Gastroesophageal sphincter (tissue), 4 donors: ENCODE results near the gene RASIP1. TPM values are rescaled to one million over a fixed set of nuclear protein-coding genes. Genes with fewer than 3 reads are reported as not detected.
A peak's percentile ranks its signal among the peaks of the same experiment; 100 is the strongest.

Experiments
- ATAC-seq: fragments of 150-250 bp; one replicate; pipeline ENCODE4 v1.9.1; 2016; ENCODE audit warnings: mild to moderate bottlenecking, moderate library complexity
- H3K27ac ChIP-seq, 4 donors: fragments of 200-600 bp; sonication (generic) in 3 of 4; 1 replicate in 3 of 4; 2 replicates in 1 of 4; pipeline ENCODE4 v1.5.1; 2016 to 2019
- H3K27me3 ChIP-seq: fragments of 200-600 bp; sonication (generic); one replicate; pipeline ENCODE4 v1.5.1; 2019
- H3K36me3 ChIP-seq, 2 donors: fragments of 200-600 bp; sonication (generic); one replicate each; pipeline ENCODE4 v1.5.1; 2019; ENCODE audit warnings: control low read depth in 1 of 2
- H3K4me1 ChIP-seq, 3 donors: fragments of 200-600 bp; sonication (generic); 1 replicate in 2 of 3; 2 replicates in 1 of 3; pipeline ENCODE4 v1.5.1; 2016 to 2019; ENCODE audit warnings: control low read depth in 2 of 3
- H3K4me3 ChIP-seq, 2 donors: fragments of 200-600 bp; sonication (generic); one replicate each; pipeline ENCODE4 v1.5.1; 2019; ENCODE audit warnings: mild to moderate bottlenecking in 1 of 2, moderate library complexity in 1 of 2
- H3K9me3 ChIP-seq, 3 donors: fragments of 200-600 bp; sonication (generic); one replicate each; pipeline ENCODE4 v1.5.1; 2017 to 2019; ENCODE audit warnings: control low read depth in 2 of 3
- EP300 ChIP-seq: sonication (generic); formaldehyde crosslinking; IDR thresholded peaks from one replicate; pipeline ENCODE4 v1.6.1; 2017; ENCODE audit warnings: antibody characterized with exemption, mild to moderate bottlenecking
- POLR2A ChIP-seq, 2 donors: fragments of 450-650 bp; IDR thresholded peaks; one replicate each; pipeline ENCODE4 v1.6.1; 2017; ENCODE audit warnings: antibody characterized with exemption in 2 of 2, mild to moderate bottlenecking in 2 of 2, moderate library complexity in 1 of 2
- POLR2AphosphoS5 ChIP-seq: sonication (generic); formaldehyde crosslinking; IDR thresholded peaks from one replicate; pipeline ENCODE4 v1.6.1; 2017; ENCODE audit warnings: antibody characterized with exemption
- WGBS, 2 donors: methylation state at CpG; one replicate each; pipeline ENCODE4 v1.1.5; 2018; ENCODE audit warnings: low coverage in 1 of 2; 5-methylcytosine and 5-hydroxymethylcytosine counted together
- total RNA-seq, 4 donors: library from RNA; depleted of rRNA; stranded (reverse); fragments of >200 nt; gene quantifications; one replicate each; pipeline ENCODE4 v1.1.0, GENCODE V29; 2016
- TF ChIP-seq, protein P1 (sequence below), 4 experiments: fragments of 200-600 bp in 2 of 4; fragments of 450-650 bp in 2 of 4; sonication (generic) in 1 of 4; IDR thresholded peaks; one replicate each; pipeline ENCODE4 v1.5.1; 2017 to 2019; ENCODE audit warnings: antibody characterized with exemption in 4 of 4, mild to moderate bottlenecking in 2 of 4, moderate library complexity in 2 of 4

The RASIP1 gene
- total RNA-seq, 4 donors from 2014 or later = 9.8 to 16.4 (median 10.3) TPM

DNA sequence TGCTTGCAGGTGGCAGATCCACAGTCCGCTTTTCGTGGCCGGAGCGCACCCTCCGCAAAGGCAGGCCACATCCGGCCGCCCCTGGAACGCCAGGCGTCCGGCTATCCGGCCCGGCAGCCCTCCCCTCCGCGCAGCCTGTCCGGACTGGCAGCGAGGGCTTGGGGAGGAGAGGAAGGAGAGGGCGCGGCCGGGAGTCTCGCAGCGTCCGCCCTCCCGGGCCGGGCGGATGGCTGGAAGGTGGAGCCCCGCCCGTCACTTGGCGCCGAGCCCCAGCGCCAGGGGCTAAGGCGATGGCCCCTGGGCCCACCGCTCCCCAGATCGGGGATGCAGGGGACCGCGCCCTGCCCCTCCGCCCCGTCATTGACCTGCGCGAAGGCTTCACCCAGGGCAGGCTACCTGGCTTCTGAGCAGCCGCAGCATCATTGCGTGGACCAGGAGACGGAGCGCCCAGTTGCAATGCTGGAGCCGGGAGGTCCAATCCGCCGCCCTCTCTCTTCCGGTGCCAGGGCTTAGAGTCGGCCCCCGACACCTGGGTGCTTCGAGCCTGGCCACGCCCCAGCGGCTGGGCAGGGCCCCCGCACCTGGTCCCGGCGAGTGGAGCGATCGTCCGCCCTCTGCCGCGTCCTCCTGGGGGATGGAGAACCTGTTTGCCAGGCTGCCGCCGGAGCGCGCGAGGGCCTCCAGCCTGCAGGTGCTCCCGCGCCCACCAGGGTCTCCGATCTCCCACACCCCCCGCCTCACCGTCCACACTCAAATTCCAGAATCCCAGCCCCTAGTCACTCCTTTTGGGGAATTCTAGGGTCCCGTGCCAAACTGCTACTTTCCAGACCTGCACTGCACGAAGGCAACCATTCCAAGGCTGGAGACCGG is 12.3 kb upstream of the RASIP1 start, which contains the start of gene FUT1:
TSS of gene FUT1 (minus strand) at position 146 of the 870 bp plus-strand sequence. CDS start 1,360 bp downstream, outside the sequence.
- Histone ChIP-seq H3K9me3 (no peaks in the 10 kb centered on the region), H3K27ac (peak within 1 kb of the TSS in 3 of 4 donors; percentile 20 to 66 (median 33)), H3K27me3 (peaks cover 60% of the 10 kb centered on the region), H3K36me3 (no peaks in the 10 kb centered on the region), H3K4me3 (peak within 1 kb of the TSS; percentile 5 to 47), H3K4me1 (peaks cover 0 to 22% (median 10%) of the 10 kb centered on the region in 3 donors)
- ATAC-seq = peak; percentile 81
- TF ChIP-seq EP300 (no peak), POLR2AphosphoS5 (no peak), POLR2A (IDR thresholded peaks at IDR 0.05) (no peak)
- TF ChIP-seq, protein P1, sequence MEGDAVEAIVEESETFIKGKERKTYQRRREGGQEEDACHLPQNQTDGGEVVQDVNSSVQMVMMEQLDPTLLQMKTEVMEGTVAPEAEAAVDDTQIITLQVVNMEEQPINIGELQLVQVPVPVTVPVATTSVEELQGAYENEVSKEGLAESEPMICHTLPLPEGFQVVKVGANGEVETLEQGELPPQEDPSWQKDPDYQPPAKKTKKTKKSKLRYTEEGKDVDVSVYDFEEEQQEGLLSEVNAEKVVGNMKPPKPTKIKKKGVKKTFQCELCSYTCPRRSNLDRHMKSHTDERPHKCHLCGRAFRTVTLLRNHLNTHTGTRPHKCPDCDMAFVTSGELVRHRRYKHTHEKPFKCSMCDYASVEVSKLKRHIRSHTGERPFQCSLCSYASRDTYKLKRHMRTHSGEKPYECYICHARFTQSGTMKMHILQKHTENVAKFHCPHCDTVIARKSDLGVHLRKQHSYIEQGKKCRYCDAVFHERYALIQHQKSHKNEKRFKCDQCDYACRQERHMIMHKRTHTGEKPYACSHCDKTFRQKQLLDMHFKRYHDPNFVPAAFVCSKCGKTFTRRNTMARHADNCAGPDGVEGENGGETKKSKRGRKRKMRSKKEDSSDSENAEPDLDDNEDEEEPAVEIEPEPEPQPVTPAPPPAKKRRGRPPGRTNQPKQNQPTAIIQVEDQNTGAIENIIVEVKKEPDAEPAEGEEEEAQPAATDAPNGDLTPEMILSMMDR (IDR thresholded peaks at IDR 0.05) = no peak
- 0 to 4% methylated on average over 5 to 6 of the region's 73 CpGs for WGBS, 2 donors

DNA sequence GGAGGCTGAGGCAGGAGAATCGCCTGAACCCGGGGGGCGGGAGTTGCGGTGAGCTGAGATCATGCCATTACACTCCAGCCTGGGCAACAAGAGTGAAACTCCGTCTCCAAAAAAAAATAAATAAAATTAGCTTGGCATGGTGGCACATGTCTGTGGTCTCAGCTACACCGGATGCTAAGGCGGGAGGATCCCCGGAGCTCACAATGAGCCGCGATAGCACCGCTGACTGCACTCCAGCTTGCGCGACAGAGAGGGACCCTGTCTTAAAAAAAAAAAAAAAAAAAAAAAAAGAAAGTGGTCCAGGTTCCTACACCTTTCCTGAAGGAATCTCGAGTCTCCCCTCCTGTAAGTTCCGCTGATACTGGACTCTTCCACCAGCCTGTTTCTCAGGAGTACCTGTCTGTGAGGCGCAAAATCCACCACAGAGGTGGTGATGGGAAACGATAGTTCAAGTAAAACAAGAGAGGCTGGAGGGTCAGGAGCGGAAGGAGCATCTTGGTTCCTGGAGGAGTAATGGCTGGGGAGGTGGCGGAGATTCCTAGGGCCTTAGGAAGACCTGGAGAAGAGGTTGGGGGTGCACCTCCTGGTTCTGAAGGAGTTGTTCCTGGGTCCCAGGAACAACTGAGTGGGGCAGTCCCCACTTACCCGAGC is 11.6 kb upstream of the RASIP1 start:
- Histone ChIP-seq H3K9me3 (no peaks in the 10 kb centered on the region), H3K4me1 (peaks cover 0 to 28% (median 10%) of the 10 kb centered on the region in 3 donors), H3K27ac (peak overlapping the region in 3 of 4 donors; percentile 20 to 66 (median 33)), H3K36me3 (no peaks in the 10 kb centered on the region), H3K4me3 (peak overlapping the region; percentile 5 to 47), H3K27me3 (peaks cover 67% of the 10 kb centered on the region)
- ATAC-seq = no peak
- TF ChIP-seq, protein P1 (IDR thresholded peaks at IDR 0.05) = no peak
- TF ChIP-seq POLR2AphosphoS5 = no peak
- no peak for TF ChIP-seq EP300
- TF ChIP-seq POLR2A (IDR thresholded peaks at IDR 0.05) = no peak
- 20 to 24% methylated on average over 10 to 14 of the region's 20 CpGs for WGBS, 2 donors

DNA sequence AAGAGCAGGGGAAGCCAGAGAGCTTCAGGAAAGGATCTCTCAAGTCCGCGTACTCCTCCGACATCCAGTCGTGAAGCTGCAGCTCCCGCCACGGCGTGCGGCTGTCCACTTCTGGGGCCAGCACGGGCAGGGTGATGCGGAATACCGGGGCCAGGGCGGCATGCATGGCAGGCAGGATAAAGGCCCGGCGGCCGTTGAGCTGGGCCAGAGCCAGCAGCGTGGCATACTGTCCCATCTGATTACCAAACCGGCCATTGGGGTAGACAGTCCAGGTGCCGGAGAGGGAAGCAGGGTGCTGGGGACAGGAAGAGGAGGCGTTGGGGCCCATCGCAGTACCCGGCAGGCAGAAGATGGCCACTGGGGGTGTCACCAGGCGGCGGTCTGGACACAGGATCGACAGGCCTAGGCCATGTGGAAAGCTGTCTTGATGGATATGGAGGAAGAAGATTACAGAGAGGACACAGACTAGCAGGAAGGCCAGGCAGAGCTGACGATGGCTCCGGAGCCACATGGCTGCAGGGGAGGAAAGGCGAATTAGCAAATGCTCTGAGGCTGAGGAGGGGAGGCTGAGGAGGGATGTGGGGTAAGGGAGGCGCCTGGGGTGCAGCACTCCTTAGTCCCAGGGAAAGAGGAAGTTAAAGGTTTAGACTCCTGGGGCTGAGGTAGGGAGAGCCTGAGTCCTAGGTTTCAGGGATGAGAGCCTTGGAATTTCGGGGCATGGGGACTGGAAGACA is 10.5 kb upstream of the RASIP1 start:
- no peak for ATAC-seq
- Histone ChIP-seq H3K36me3 (no peaks in the 10 kb centered on the region), H3K27me3 (peaks cover 77% of the 10 kb centered on the region), H3K27ac (no peak overlapping the region), H3K4me1 (peaks cover 0 to 33% (median 10%) of the 10 kb centered on the region in 3 donors), H3K4me3 (peak overlapping the region in 1 of 2 donors; percentile 47), H3K9me3 (no peaks in the 10 kb centered on the region)
- no peak for TF ChIP-seq POLR2AphosphoS5
- no peak for TF ChIP-seq POLR2A (IDR thresholded peaks at IDR 0.05)
- TF ChIP-seq, protein P1 (IDR thresholded peaks at IDR 0.05) = no peak
- no peak for TF ChIP-seq EP300
- 57 to 69% methylated on average over 5 to 6 of the region's 29 CpGs for WGBS, 2 donors

DNA sequence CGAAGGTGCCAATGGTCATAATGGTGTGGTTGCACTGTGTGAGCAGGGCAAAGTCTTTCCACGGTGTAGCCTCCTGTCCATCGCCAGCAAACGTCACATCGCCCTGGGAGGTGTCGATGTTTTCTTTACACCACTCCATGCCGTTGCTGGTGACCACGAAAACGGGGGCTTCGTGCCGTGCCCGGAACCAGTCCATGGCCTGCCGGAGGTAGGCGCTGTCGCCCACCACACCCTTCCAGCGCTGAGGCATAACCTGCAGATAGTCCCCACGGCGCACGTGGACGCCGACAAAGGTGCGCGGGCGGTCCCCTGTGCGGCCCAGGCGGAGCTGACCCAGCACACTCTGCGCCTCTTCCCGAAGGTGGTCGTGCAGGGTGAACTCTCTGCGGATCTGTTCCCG is 9.9 kb upstream of the RASIP1 start:
- peaks cover 0 to 33% (median 10%) of the 10 kb centered on the region in 3 donors for H3K4me1 ChIP-seq
- H3K36me3 ChIP-seq = no peaks in the 10 kb centered on the region
- WGBS, 2 donors = 80% methylated on average over 2 of the region's 31 CpGs; no CpG with 5 or more reads in 1 of the 2 donors
- H3K4me3 ChIP-seq = no peak overlapping the region
- H3K9me3 ChIP-seq = no peaks in the 10 kb centered on the region
- no peak for ATAC-seq
- peaks cover 83% of the 10 kb centered on the region for H3K27me3 ChIP-seq
- H3K27ac ChIP-seq = no peak overlapping the region
- TF ChIP-seq, protein P1 (IDR thresholded peaks at IDR 0.05) = no peak
- TF ChIP-seq POLR2AphosphoS5 (no peak), EP300 (no peak), POLR2A (IDR thresholded peaks at IDR 0.05) (no peak)
